ENCODE data around the gene ZCCHC2.

DNA sequence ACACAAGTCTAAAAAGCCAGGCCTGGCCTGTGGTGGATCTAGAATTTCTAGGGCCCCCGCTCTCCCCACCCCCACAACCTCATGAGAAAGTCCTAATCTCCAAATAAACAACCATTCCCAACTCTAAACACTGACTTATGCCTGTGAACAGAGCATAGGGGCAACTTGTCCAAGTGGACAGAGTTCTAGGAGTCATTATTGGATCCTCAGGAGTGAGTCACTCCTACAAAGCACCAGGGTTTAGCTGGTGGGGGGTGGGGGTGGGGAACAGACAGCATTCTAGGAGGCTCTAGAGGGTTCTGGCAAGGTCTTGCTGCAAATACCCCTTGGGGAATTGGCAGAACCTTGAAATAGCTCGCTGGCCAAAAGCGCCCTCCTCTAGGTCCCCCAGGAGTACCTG lies 83.3 kb downstream of the ZCCHC2 start:
- TF ChIP-seq, protein P1, sequence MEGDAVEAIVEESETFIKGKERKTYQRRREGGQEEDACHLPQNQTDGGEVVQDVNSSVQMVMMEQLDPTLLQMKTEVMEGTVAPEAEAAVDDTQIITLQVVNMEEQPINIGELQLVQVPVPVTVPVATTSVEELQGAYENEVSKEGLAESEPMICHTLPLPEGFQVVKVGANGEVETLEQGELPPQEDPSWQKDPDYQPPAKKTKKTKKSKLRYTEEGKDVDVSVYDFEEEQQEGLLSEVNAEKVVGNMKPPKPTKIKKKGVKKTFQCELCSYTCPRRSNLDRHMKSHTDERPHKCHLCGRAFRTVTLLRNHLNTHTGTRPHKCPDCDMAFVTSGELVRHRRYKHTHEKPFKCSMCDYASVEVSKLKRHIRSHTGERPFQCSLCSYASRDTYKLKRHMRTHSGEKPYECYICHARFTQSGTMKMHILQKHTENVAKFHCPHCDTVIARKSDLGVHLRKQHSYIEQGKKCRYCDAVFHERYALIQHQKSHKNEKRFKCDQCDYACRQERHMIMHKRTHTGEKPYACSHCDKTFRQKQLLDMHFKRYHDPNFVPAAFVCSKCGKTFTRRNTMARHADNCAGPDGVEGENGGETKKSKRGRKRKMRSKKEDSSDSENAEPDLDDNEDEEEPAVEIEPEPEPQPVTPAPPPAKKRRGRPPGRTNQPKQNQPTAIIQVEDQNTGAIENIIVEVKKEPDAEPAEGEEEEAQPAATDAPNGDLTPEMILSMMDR (IDR thresholded peaks at IDR 0.05): no peak
- TF ChIP-seq POLR2AphosphoS5 (IDR thresholded peaks at IDR 0.05) (no peak), POLR2A (IDR thresholded peaks at IDR 0.05; ENCODE audit: low read depth) (no peak), EP300 (IDR thresholded peaks at IDR 0.05) (no peak)
